Right lobe of liver (tissue), 4 donors: ENCODE data around the gene CTSA.

ENCODE experiments used
- POLR2A ChIP-seq: fragments of 450-650 bp; IDR thresholded peaks from one replicate; pipeline ENCODE4 v1.6.1; 2017; ENCODE audit warnings: antibody characterized with exemption, mild to moderate bottlenecking
- TF ChIP-seq, protein P1 (sequence below), 4 donors: fragments of 200-600 bp in 3 of 4; fragments of 450-650 bp in 1 of 4; IDR thresholded peaks; one replicate each; pipeline versions ENCODE4 v1.5.1 to v1.8.0; 2016 to 2022; ENCODE audit warnings: antibody characterized with exemption in 4 of 4, mild to moderate bottlenecking in 2 of 4
- donor health status: DM: no; HTN: no; CAD: no.
- donor health status: DM: no; HTN: no; CAD: no.
- donor health status: DM: no; HTN: yes; CAD: no.

DNA sequence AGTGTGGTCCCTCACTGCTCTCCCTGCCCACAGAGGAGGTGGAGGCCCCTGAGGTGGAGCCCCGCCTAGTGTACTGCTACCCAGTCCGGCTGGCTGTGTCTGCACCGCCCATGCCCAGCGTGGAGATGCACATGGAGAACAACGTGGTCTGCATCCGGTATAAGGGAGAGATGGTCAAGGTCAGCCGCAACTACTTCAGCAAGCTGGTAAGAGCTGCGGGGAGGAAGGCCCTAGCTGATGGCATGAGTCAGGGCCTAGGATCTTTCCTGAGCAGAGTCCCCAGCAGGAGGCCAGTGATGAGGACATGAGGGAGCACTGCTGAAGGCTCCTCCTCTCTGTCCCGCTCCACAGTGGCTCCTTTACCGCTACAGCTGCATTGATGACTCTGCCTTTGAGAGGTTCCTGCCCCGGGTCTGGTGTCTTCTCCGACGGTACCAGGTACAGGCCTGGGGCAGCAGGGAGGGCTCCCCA, 54.6 kb downstream of the CTSA start:
- TF ChIP-seq POLR2A: no peak
- TF ChIP-seq, protein P1, sequence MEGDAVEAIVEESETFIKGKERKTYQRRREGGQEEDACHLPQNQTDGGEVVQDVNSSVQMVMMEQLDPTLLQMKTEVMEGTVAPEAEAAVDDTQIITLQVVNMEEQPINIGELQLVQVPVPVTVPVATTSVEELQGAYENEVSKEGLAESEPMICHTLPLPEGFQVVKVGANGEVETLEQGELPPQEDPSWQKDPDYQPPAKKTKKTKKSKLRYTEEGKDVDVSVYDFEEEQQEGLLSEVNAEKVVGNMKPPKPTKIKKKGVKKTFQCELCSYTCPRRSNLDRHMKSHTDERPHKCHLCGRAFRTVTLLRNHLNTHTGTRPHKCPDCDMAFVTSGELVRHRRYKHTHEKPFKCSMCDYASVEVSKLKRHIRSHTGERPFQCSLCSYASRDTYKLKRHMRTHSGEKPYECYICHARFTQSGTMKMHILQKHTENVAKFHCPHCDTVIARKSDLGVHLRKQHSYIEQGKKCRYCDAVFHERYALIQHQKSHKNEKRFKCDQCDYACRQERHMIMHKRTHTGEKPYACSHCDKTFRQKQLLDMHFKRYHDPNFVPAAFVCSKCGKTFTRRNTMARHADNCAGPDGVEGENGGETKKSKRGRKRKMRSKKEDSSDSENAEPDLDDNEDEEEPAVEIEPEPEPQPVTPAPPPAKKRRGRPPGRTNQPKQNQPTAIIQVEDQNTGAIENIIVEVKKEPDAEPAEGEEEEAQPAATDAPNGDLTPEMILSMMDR (IDR thresholded peaks at IDR 0.05): no peak
